NCI-H128 (cell line): ENCODE data around the gene SCFD2.
"Not testable (repeated sequence)": the region's sequence is repeated elsewhere in the genome, so short reads cannot be mapped to it uniquely, and the experiment has no call there.

Source experiments
- DNase-seq: peaks from one replicate; lab custom pipeline; 2025; ENCODE audit not compliant: unreplicated experiment; lab: John Stamatoyannopoulos, UW

SCFD2 gene

DNA sequence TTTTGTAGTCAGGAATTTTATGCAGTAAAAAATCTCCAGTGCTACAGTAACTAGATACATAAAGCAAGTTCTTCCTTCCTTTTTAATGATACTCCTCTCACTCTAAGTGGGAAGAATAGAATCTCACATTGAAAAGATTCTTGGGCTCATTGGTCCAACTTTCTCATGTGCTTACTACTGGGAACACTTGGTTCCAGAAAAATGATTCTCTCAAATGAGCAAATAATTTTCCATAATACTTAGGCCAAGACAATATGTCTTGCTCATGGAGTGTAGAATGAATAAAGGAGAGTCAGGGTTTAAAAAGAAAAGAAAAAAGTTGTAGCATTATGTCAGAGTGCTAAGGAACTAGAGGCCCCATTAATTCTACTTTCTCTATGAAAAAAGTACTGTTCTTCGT lies 306.0 kb downstream of the SCFD2 start:
- no peak for DNase-seq

- no peak for DNase-seq
These were observed 306.6 kb downstream of the SCFD2 start for GRCh38 chr4:53059256-53059655.

DNA sequence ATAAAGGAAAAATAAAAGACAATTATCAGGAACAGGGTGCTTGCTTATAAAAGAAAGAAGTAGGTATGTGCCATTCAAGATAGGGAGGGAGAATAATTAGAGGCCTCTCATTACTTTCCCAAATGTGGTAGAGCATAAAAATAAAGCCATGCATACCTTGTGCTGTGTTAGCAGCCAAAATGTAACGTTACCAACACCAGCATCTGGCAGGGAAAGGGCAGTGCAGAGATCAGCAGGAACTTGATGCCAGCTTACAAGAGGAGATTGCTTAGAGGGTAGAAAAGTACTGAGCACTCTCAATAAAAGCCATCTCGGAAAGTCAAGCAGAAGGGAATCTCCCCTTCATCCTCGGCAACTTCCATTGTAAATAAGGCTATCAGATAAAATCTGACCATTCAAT lies 308.2 kb downstream of the SCFD2 start:
- DNase-seq, result no peak

DNA sequence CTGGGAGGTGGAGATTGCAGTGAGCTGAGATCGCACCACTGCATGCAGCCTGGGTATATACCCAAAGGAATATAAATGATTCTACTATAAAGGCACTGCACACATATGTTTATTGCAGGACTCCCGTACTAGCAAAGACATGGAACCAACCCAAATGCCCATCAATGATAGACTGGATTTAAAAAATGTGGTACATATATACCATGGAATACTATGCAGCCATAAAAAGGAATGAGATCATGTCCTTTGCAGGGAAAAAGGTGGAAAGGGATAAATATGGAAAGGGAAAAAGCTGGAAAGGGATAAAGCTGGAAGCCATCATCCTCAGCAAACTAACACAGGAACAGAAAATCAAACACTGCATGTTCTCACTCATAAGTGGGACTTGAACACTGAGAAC lies 308.8 kb downstream of the SCFD2 start:
- not testable (repeated sequence) for DNase-seq

DNA sequence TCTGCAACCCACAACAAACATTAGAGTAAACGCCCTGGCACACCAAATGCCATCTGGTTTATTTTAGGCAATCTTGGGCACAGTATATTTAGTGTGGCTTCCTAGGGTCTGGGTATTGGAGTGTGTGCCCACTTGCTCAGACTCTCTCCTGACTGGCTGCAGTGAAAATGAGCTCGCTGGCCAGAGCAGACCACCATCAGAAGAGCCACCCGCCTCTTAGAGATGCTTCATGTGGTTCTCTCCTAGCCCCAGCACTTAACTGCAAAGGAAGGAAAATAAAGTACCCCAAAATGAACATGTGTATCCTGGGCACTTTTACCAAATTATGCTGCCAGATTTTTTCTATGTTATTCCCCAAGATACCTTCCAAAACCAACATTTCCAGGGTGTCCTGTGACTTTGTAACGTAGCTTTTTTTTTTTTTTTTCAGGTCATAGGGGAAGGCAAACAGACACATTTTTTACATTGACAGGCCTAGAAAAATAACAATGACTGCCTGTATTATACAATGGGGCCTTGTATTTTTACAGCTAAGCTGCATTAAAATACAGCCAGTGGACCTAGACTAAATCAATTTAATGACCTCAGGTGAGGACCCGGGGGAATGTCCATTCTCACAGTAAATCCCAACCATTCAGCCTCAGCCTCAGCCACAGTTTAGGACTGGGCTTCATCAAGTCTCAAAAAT lies 310.0 kb downstream of the SCFD2 start:
- DNase-seq, result no peak

GRCh38 chr4:53055274-53055673 lies 310.6 kb downstream of the SCFD2 start:
- no peak for DNase-seq

GRCh38 chr4:53050361-53050774 lies 315.5 kb downstream of the SCFD2 start:
- no peak for DNase-seq

- no peak for DNase-seq
These were observed 316.3 kb downstream of the SCFD2 start for GRCh38 chr4:53049528-53049927.

DNA sequence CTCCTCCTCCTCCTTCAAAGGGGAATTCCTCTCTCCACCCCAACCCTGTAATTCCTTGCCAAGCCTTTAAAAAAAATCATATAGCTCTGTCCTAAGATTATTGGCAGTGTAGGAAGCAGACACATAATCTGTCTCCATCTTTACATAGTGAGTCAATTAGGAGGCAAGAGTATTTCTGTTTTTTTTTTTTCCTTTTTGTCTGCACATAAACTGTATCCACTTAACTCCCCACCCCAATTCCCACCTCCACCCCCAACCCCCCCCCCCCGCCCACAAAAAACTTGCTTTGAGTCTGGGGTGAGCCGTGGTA lies 321.3 kb downstream of the SCFD2 start:
- no peak for DNase-seq

DNA sequence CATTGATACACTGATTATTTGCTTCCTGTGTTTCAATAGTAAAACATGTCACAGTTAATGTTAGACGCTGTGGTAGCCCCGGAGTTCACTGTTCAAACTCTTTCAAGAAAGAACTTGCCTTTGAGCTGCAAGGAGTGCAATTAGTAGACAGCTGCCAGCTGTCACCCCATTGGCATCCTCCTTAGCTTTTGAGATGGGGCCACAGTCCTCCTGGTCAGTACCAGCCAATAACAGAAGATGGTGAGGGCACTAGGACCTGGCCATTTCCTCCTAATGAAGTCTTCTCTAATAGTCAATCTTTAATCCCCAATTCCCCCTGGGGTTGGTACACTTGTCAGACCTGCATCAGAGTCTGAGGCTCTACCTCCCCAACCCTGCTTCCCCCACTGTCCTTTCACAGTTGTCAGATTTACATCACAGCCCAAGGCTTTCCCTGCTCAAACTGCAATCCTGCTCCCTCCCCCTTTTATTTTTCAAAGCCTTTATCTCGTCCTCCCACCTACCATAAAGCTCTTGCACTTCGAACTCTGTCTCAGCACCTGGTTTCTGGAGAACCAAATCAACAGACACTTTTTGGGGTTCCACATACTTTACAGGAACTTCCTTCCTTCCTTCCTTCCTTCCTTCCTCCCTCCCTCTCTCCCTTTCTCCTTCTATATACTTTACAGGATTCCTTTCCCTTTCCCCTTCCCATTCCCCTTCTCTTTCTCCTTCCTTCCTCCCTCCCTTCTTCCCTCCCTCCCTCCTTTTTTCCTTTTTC lies 321.8 kb downstream of the SCFD2 start:
- DNase-seq, result no peak

GRCh38 chr4:53043055-53043454 lies 322.8 kb downstream of the SCFD2 start:
- no peak for DNase-seq

- no peak for DNase-seq
These were observed 325.0 kb downstream of the SCFD2 start for GRCh38 chr4:53040851-53041250.

- DNase-seq, result no peak
These were observed 325.4 kb downstream of the SCFD2 start for GRCh38 chr4:53040459-53040815.

DNA sequence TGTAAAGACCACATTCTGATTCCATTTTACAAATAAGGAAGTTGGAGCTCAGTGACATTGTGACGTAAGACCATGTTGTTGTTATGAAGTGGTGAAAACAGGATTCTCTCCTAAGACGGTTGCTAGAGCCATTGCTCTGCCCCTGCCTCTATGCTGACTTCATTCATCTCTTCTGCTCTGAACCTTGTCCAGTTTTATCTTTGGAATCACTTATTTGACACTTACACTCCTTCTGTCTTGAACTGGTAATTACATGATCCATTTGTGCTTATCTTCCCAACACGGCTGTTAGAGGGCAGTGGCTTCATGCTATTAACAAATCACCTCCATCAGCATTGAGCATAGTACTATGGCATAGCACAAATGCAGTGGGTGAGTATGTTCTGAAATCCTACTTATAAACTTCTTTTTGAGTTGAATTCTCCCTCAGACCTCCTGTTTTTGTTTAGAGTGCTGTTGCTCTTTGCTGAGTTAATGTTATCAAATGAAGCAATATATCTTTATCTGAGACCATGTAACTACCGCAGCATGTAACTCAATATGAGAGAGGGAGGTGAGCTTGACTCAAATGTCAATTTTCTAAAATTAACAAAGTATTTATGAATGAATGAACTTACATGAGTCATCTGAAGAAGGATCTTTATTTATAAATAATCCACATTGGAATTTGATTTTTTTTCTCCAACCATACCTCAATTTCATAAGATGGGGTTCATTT lies 326.0 kb downstream of the SCFD2 start:
- DNase-seq, result no peak

GRCh38 chr4:53037892-53038291 lies 328.0 kb downstream of the SCFD2 start:
- DNase-seq, result no peak

GRCh38 chr4:53032908-53033307 lies 333.0 kb downstream of the SCFD2 start:
- not testable (repeated sequence) for DNase-seq

- DNase-seq, result no peak
These were observed 339.6 kb downstream of the SCFD2 start for GRCh38 chr4:53026233-53026632.

DNA sequence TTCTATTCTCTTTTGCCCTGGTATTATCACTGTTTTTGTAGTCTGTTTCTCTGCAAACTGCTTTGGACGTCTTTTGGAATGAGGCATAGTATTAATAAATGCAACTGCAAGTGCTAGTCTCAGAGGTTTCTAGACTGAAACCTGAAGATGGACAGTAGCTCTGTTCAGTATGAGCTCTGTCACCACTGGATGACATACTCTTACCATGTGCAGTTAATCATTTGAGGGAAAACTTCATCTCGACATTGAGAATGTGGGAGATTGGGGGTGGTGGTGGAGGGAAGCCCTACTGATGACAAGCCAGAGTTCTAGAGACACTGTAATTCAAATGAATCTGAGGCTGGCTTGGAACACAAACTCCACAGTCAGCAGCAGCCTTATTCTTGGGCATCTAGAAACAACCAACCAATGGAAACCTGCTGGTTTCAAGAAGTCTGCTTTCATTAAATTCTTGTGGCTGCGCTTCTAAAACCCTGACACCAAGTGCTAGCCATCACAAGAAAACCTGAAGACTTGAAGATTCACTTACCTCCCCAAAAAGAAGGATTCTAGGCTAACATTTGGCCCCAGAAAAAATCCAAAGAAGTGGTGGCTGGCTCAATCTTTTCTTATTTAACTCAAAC lies 342.1 kb downstream of the SCFD2 start:
- DNase-seq, result no peak

DNA sequence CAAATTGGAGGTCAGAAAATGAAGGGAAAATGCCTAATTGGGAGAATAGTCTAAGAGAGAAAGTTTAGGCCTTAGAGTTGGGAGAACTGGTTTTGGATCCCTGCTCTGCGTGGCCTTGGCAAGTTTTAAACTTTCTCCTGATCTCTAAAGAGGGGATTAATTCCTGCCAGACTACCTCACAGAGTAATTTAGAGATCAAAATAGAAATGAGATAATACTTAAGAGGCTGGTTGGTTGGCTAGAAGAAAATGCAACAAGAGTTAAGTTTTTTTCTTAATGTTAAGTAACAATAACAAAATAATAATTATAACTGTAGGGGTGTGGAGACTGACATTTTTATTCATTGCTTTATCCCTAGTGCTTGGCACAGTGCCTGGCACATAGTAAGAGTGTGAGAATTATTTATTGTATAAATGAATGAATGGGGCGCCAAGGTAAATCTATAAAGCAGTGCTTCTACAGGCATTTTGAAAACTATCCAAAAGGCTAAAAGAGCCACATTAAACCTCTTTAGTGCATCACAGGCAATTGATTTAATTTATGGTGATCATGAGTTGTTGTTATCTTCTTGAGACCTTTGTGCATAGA lies 343.3 kb downstream of the SCFD2 start:
- no peak for DNase-seq

GRCh38 chr4:53021754-53022512 lies 343.9 kb downstream of the SCFD2 start:
- DNase-seq, result no peak
